Stimulated activated CD8-positive, alpha-beta memory T cell treated with anti-CD3 and anti-CD28 coated beads, Interleukin-12 subunit alpha, Interleukin-12 subunit beta, amount 100 ng/mL, for 4 hours (primary cell): ENCODE data around the gene DCAF6.
"Not testable (repeated sequence)": the region's sequence is repeated elsewhere in the genome, so short reads cannot be mapped to it uniquely, and the experiment has no call there.

Experiments
- DNase-seq: peaks from one replicate; pipeline ENCODE4 v3.0.0-alpha.2; 2020; ENCODE audit warnings: low read depth

The DCAF6 gene

GRCh38 chr1:167924543-167925231 lies 11.8 kb upstream of the DCAF6 start:
- no peak for DNase-seq

- no peak for DNase-seq
These were observed 9.9 kb upstream of the DCAF6 start for GRCh38 chr1:167926486-167926997.

- DNase-seq: no peak
These were observed 9.3 kb upstream of the DCAF6 start for GRCh38 chr1:167927046-167927754.

- DNase-seq: no peak
These were observed 8.0 kb upstream of the DCAF6 start for GRCh38 chr1:167928457-167928852.

GRCh38 chr1:167928919-167929318 lies 7.6 kb upstream of the DCAF6 start:
- not testable (repeated sequence) for DNase-seq

- no peak for DNase-seq
These were observed 6.8 kb upstream of the DCAF6 start for GRCh38 chr1:167929725-167930124.

GRCh38 chr1:167933788-167934187 lies 2.7 kb upstream of the DCAF6 start:
- no peak for DNase-seq

- DNase-seq: no peak
These were observed 1.9 kb upstream of the DCAF6 start for GRCh38 chr1:167934426-167935215.

- DNase-seq: no peak
These were observed 1.0 kb upstream of the DCAF6 start for GRCh38 chr1:167935216-167936067.

- peak; percentile 49 for DNase-seq
These were observed 636 bp downstream of the DCAF6 start, which contains the start of gene MPC2 for GRCh38 chr1:167936930-167937708. Gene MPC2 (minus strand): TSS chr1:167937072. CDS start chr1:167935841, 1,231 bp downstream.

- no peak for DNase-seq
These were observed 1.2 kb downstream of the DCAF6 start for GRCh38 chr1:167937709-167938010.

- DNase-seq: no peak
These were observed 1.7 kb downstream of the DCAF6 start for GRCh38 chr1:167938080-167938636.

GRCh38 chr1:167940264-167940663 lies 3.8 kb downstream of the DCAF6 start:
- no peak for DNase-seq

GRCh38 chr1:167943541-167943940 lies 7.1 kb downstream of the DCAF6 start:
- no peak for DNase-seq

- DNase-seq: no peak
These were observed 11.2 kb downstream of the DCAF6 start for GRCh38 chr1:167947733-167948132.

- no peak for DNase-seq
These were observed 13.3 kb downstream of the DCAF6 start for GRCh38 chr1:167949785-167950184.

- no peak for DNase-seq
These were observed 14.1 kb downstream of the DCAF6 start for GRCh38 chr1:167950569-167950968.

GRCh38 chr1:167955915-167956314 lies 19.4 kb downstream of the DCAF6 start:
- no peak for DNase-seq

GRCh38 chr1:167957710-167958109 lies 21.2 kb downstream of the DCAF6 start:
- DNase-seq: no peak

- no peak for DNase-seq
These were observed 28.2 kb downstream of the DCAF6 start for GRCh38 chr1:167964646-167965045.

GRCh38 chr1:167966050-167966449 lies 29.6 kb downstream of the DCAF6 start:
- DNase-seq: no peak
